MM.1S (cell line): Measurements from ENCODE around the gene RITA1.

ENCODE experiments used
- DNase-seq: peaks from one replicate; pipeline ENCODE4 v3.0.0-alpha.2; 2015
- H2AFZ ChIP-seq: fragments of 300-600 bp; sonication (generic); 2 replicates; pipeline ENCODE4 v1.6.0; 2016; ENCODE audit warnings: antibody characterized with exemption, low read length
- H3F3A ChIP-seq: fragments of 300-600 bp; sonication (generic); 2 replicates; pipeline ENCODE4 v1.6.1; 2016; ENCODE audit warnings: mild to moderate bottlenecking, antibody characterized with exemption, low read length, moderate library complexity, mixed read lengths; ENCODE audit not compliant: insufficient read depth
- H3K27ac ChIP-seq: fragments of 300-600 bp; sonication (generic); 2 replicates; pipeline ENCODE4 v1.5.1; 2016; ENCODE audit warnings: mild to moderate bottlenecking, low read length
- H3K27me3 ChIP-seq: fragments of 300-600 bp; sonication (generic); replicated peaks from 2 replicates; pipeline ENCODE4 v1.6.0; 2016; ENCODE audit warnings: low read length; ENCODE audit not compliant: insufficient read depth
- H3K36me3 ChIP-seq: fragments of 300-600 bp; sonication (generic); replicated peaks from 2 replicates; pipeline ENCODE4 v1.6.1; 2016; ENCODE audit warnings: mild to moderate bottlenecking, low read length, mixed read lengths; ENCODE audit not compliant: insufficient read depth
- H3K4me1 ChIP-seq: fragments of 300-600 bp; sonication (generic); 2 replicates; pipeline ENCODE4 v1.6.1; 2016; ENCODE audit warnings: low read length, mixed read lengths
- H3K4me2 ChIP-seq: fragments of 300-600 bp; sonication (generic); 2 replicates; pipeline ENCODE4 v1.6.0; 2016; ENCODE audit warnings: low read depth, low read length
- H3K4me3 ChIP-seq: fragments of 300-600 bp; sonication (generic); 2 replicates; pipeline ENCODE4 v1.5.1; 2016; ENCODE audit warnings: low read length, mixed read lengths
- H3K79me2 ChIP-seq: fragments of 300-600 bp; sonication (generic); 2 replicates; pipeline ENCODE4 v1.6.1; 2016; ENCODE audit warnings: mixed run types, low read length, mixed read lengths
- H3K9ac ChIP-seq: fragments of 300-600 bp; sonication (generic); 2 replicates; pipeline ENCODE4 v1.6.1; 2016; ENCODE audit warnings: low read length, mixed read lengths
- H3K9me2 ChIP-seq: fragments of 300-600 bp; sonication (generic); replicated peaks from 2 replicates; pipeline ENCODE4 v1.6.1; 2016; ENCODE audit warnings: mild to moderate bottlenecking, low read length, mixed read lengths; ENCODE audit not compliant: insufficient read depth
- H3K9me3 ChIP-seq: fragments of 300-600 bp; sonication (generic); replicated peaks from 2 replicates; pipeline ENCODE4 v1.6.1; 2016; ENCODE audit warnings: mild to moderate bottlenecking, low read length, mixed read lengths; ENCODE audit not compliant: insufficient read depth
- H4K20me1 ChIP-seq: fragments of 300-600 bp; sonication (generic); 2 replicates; pipeline ENCODE4 v1.6.1; 2016; ENCODE audit warnings: mild to moderate bottlenecking, low read length, moderate library complexity, mixed read lengths; ENCODE audit not compliant: insufficient read depth
- EZH2 ChIP-seq: fragments of 300-600 bp; sonication (generic); optimal IDR thresholded peaks from 2 replicates; pipeline ENCODE3; 2017; ENCODE audit warnings: low read depth, mild to moderate bottlenecking, antibody characterized with exemption, low read length, mixed read lengths
- EZH2phosphoT487 ChIP-seq: fragments of 300-600 bp; sonication (generic); IDR thresholded peaks from 2 replicates; pipeline ENCODE4 v1.6.1; 2018; ENCODE audit warnings: antibody characterized with exemption, low read length
- TF ChIP-seq, protein P1 (sequence below): fragments of 300-600 bp; sonication (generic); IDR thresholded peaks from 2 replicates; pipeline ENCODE4 v1.5.1; 2016; ENCODE audit warnings: antibody characterized with exemption, low read length, mixed read lengths

The RITA1 gene

GRCh38 chr12:113216027-113216426 is 30.5 kb downstream of the RITA1 start:
- H3F3A ChIP-seq: 0 out of 2 replicates have a peak, but pooled peaks cover 3% of the 10 kb centered on the region
- no peaks in the 10 kb centered on the region for H3K27me3 ChIP-seq
- no peak for DNase-seq
- no peaks in the 10 kb centered on the region for H3K9me2 ChIP-seq
- H4K20me1 ChIP-seq: no peaks in the 10 kb centered on the region
- no peak overlapping the region for H3K4me3 ChIP-seq
- H3K36me3 ChIP-seq: no peaks in the 10 kb centered on the region
- no peak overlapping the region for H3K9ac ChIP-seq
- no peak overlapping the region for H2AFZ ChIP-seq
- H3K79me2 ChIP-seq: no peaks in the 10 kb centered on the region
- no peaks in the 10 kb centered on the region for H3K9me3 ChIP-seq
- no peak overlapping the region for H3K27ac ChIP-seq
- no peak overlapping the region for H3K4me2 ChIP-seq
- H3K4me1 ChIP-seq: peaks cover 10% of the 10 kb centered on the region
- TF ChIP-seq EZH2: no peak
- TF ChIP-seq, protein P1, sequence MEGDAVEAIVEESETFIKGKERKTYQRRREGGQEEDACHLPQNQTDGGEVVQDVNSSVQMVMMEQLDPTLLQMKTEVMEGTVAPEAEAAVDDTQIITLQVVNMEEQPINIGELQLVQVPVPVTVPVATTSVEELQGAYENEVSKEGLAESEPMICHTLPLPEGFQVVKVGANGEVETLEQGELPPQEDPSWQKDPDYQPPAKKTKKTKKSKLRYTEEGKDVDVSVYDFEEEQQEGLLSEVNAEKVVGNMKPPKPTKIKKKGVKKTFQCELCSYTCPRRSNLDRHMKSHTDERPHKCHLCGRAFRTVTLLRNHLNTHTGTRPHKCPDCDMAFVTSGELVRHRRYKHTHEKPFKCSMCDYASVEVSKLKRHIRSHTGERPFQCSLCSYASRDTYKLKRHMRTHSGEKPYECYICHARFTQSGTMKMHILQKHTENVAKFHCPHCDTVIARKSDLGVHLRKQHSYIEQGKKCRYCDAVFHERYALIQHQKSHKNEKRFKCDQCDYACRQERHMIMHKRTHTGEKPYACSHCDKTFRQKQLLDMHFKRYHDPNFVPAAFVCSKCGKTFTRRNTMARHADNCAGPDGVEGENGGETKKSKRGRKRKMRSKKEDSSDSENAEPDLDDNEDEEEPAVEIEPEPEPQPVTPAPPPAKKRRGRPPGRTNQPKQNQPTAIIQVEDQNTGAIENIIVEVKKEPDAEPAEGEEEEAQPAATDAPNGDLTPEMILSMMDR: no peak
- no peak for TF ChIP-seq EZH2phosphoT487

DNA sequence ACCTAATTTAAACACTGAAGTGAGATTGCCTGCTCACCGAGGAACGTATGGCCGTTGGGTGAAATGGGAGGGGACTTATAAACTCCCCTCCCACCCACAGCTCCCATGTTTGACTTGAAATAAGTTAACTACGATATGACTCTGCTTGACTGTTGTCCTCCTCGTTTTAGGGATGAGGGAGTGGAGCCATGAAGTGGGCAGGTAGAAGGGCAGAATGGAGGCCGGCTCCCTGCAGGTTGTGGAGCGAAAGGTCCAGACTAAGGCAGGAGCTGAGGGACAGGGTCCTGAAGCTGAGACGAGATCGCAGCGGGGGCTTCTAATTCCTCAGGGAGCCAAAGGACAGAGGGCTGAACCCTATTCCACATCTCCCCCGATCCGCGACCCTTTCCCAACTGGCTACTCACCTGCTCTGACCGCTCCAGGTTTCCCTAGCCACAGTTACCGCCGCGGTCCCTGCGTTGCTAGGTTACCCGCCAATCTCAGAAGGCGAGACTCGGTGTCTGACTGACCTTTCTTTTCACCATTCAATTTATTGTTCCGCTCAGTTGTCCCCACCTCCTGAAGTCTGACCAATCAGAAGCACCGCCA is 35.2 kb downstream of the RITA1 start:
- no peaks in the 10 kb centered on the region for H3K9me2 ChIP-seq
- H3K9ac ChIP-seq: peak overlapping the region; percentile 38; the same call in 1 of the 2 replicates
- H3K4me3 ChIP-seq: peak overlapping the region; percentile 57
- peaks cover 9% of the 10 kb centered on the region; the same call in 1 of the 2 replicates for H3F3A ChIP-seq
- peak overlapping the region; percentile 76 for H3K4me2 ChIP-seq
- no peaks in the 10 kb centered on the region for H4K20me1 ChIP-seq
- no peaks in the 10 kb centered on the region for H3K36me3 ChIP-seq
- peaks cover 19% of the 10 kb centered on the region for H3K79me2 ChIP-seq
- no peaks in the 10 kb centered on the region for H3K4me1 ChIP-seq
- TF ChIP-seq, protein P1: no peak
- no peak for TF ChIP-seq EZH2phosphoT487
- no peak for DNase-seq
- no peak overlapping the region for H3K27ac ChIP-seq
- H3K9me3 ChIP-seq: no peaks in the 10 kb centered on the region
- H2AFZ ChIP-seq: peak overlapping the region; percentile 53
- H3K27me3 ChIP-seq: no peaks in the 10 kb centered on the region

- Histone ChIP-seq H3K36me3 (no peaks in the 10 kb centered on the region), H3K4me1 (no peaks in the 10 kb centered on the region), H3K27ac (peak within 1 kb of the TSS; percentile 59; the same call in 1 of the 2 replicates), H3F3A (peaks cover 9% of the 10 kb centered on the region; the same call in 1 of the 2 replicates), H2AFZ (peak within 1 kb of the TSS; percentile 53), H3K4me3 (peak within 1 kb of the TSS; percentile 75), H3K27me3 (no peaks in the 10 kb centered on the region), H4K20me1 (no peaks in the 10 kb centered on the region), H3K9me3 (no peaks in the 10 kb centered on the region), H3K4me2 (peak within 1 kb of the TSS; percentile 89), H3K9ac (peak within 1 kb of the TSS; percentile 80), H3K9me2 (no peaks in the 10 kb centered on the region), H3K79me2 (peaks cover 19% of the 10 kb centered on the region)
- DNase-seq: peak; percentile 96
- TF ChIP-seq, protein P1: no peak
- TF ChIP-seq EZH2phosphoT487: no peak
- no peak for TF ChIP-seq EZH2
Observed at GRCh38 chr12:113221181-113221996, 35.9 kb downstream of the RITA1 start, which contains the start of gene TPCN1. Gene TPCN1, plus strand, starts transcription at chr12:113221464. Its CDS starts 5,389 bp downstream, at chr12:113226853.
